Activated CD4-positive, alpha-beta memory T cell treated with anti-CD3 and anti-CD28 coated beads, Interleukin-2, amount 10 ng/mL, durations not matched to agents 7 days and 5 days (primary cell): Measurements from ENCODE around the gene SKOR2. TPM values are rescaled to one million over a fixed set of nuclear protein-coding genes. Genes with fewer than 3 reads are reported as not detected.

Experiments used
- CTCF ChIA-PET: fragments of 350-600 bp; sonication (Branson Sonifier 250); formaldehyde crosslinking; loops from one replicate; lab custom pipeline; 2021; ENCODE audit warnings: antibody characterized with exemption, inconsistent platforms; lab: Charles Lee
- POLR2A ChIA-PET: fragments of 350-600 bp; sonication (Branson Sonifier 250); formaldehyde crosslinking; loops from one replicate; lab custom pipeline; 2021; ENCODE audit warnings: antibody characterized with exemption; lab: Charles Lee
- DNase-seq: peaks from one replicate; pipeline ENCODE4 v3.0.0-alpha.2; 2020
- H3K27ac Mint-ChIP-seq: one replicate; pipeline ENCODE4 v1.8.0; 2021; ENCODE audit warnings: mild to moderate bottlenecking, mixed read lengths
- H3K27me3 Mint-ChIP-seq: one replicate; pipeline ENCODE4 v1.8.0; 2021; ENCODE audit warnings: mixed read lengths
- H3K36me3 Mint-ChIP-seq: one replicate; pipeline ENCODE4 v1.8.0; 2021; ENCODE audit warnings: low read depth, mixed read lengths
- H3K4me1 Mint-ChIP-seq: one replicate; pipeline ENCODE4 v1.8.0; 2021; ENCODE audit warnings: mixed read lengths
- H3K4me3 Mint-ChIP-seq: one replicate; pipeline ENCODE4 v1.8.0; 2021; ENCODE audit warnings: mild to moderate bottlenecking, mixed read lengths
- H3K9me3 Mint-ChIP-seq: one replicate; pipeline ENCODE4 v1.8.0; 2021; ENCODE audit warnings: mixed read lengths
- total RNA-seq, 2 experiments: library from RNA; stranded (reverse); gene quantifications; one replicate each; pipeline ENCODE4 v1.2.3, GENCODE V29; 2021

The SKOR2 gene
- total RNA-seq, 2 experiments from 2014 or later = not detected

DNA sequence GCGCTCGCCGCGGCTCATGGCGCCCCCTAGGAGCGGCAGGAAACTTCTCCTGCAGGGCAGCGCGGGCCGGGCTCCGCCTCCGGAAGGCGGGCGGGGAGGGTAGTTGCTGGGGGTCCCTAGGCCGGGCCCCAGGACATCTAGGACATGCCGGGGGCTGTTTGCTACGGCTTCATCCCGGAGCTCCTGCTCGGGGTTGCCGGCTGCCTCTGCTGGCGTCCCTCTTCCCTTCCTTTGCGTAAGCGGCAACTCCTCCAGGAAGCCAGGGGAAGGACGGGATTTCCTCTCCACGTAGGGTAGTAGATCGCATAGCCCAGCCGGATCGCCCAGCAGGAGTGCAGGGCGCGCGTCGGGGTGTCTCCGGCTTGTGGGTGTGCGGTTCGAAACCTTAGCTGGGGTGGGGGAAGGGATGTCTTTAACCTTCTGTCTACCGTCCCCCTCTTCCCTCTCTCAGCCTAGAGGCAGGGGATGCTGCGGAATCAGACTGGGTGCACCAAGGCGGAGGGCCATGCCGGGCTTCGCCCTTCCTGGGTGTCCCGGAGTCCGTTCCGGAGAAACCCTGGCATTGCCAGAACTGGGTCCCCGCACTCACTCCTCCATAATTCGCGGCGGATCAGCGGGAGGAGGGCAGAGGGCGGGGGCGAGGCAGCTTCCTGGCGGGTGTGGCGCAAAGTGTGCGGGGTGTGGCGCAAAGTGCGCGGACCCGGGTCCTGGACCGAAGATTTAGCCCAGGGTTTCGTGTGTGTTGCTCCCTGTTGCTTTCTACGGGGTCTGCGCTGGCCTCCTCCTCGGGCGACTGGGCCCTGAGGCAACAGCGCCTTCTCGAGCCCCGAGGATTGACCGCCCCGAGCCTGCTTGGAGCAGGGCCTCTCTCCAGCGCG is 12.2 kb upstream of the SKOR2 start:
- no peak overlapping the region for H3K4me3 Mint-ChIP-seq
- no peak for DNase-seq
- H3K27ac Mint-ChIP-seq = no peak overlapping the region
- no peaks in the 10 kb centered on the region for H3K36me3 Mint-ChIP-seq
- peaks cover 64% of the 10 kb centered on the region for H3K27me3 Mint-ChIP-seq
- no peaks in the 10 kb centered on the region for H3K4me1 Mint-ChIP-seq
- no peaks in the 10 kb centered on the region for H3K9me3 Mint-ChIP-seq
- CTCF ChIA-PET = no interaction called here
- POLR2A ChIA-PET = no interaction called here

DNA sequence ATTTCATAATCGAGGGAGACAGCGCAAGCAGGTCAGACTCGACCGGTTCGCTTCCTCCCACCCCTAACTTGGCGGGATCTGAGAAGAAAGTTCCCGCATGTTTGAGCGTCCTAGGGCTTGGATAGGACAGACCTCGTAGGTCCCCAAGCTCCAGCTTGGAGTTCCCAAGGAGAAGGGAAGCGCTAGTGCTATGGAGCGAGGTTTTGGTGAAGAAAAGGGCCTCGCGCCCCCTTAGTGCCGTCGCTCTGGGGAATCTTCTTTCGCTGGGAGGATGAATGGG is 11.6 kb upstream of the SKOR2 start:
- CTCF ChIA-PET = no interaction called here
- Mint-ChIP-seq H3K4me3 (no peak overlapping the region), H3K9me3 (no peaks in the 10 kb centered on the region), H3K4me1 (no peaks in the 10 kb centered on the region), H3K27ac (no peak overlapping the region), H3K27me3 (peaks cover 66% of the 10 kb centered on the region), H3K36me3 (no peaks in the 10 kb centered on the region)
- no peak for DNase-seq
- POLR2A ChIA-PET = interaction anchor here (1.2 kb wide), 1 partner anchor 13 kb away, joined by 4 read pairs; no protein-coding TSS in a partner anchor

GRCh38 chr18:47262301-47263149 is 11.1 kb upstream of the SKOR2 start:
- ChIA-PET POLR2A (interaction anchor here (1.2 kb wide), 1 partner anchor 13 kb away, joined by 4 read pairs; no protein-coding TSS in a partner anchor), CTCF (interaction anchor here (0.6 kb wide), 1 partner anchor 768 kb away, joined by 7 read pairs; no protein-coding TSS in a partner anchor)
- no peak for DNase-seq
- no peak overlapping the region for H3K27ac Mint-ChIP-seq
- H3K9me3 Mint-ChIP-seq = no peaks in the 10 kb centered on the region
- H3K36me3 Mint-ChIP-seq = no peaks in the 10 kb centered on the region
- H3K4me3 Mint-ChIP-seq = no peak overlapping the region
- H3K27me3 Mint-ChIP-seq = peaks cover 67% of the 10 kb centered on the region
- H3K4me1 Mint-ChIP-seq = no peaks in the 10 kb centered on the region

DNA sequence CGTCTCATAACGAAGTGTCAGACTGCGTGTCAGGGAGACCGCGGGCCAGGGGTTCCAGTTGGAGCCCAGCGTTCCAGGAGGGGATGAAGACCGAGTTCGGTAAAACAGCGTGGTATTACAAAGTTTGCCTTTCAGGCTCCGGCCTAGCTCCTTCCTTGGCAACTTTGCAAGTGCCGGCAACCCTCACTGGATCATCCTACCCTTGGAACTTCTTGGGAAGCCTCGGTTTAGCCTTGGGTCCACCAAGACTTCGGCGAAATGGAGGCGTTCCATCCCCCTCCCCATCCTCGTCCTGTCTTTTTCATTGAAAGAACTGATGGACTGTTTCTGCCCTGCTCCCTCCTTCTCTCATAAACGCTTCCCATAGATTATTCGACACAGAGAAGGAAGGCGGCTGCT is 10.4 kb upstream of the SKOR2 start:
- POLR2A ChIA-PET = interaction anchor here (1.2 kb wide), 1 partner anchor 12 kb away, joined by 4 read pairs; no protein-coding TSS in a partner anchor
- Mint-ChIP-seq H3K4me3 (no peak overlapping the region), H3K27ac (no peak overlapping the region), H3K9me3 (no peaks in the 10 kb centered on the region), H3K27me3 (peaks cover 72% of the 10 kb centered on the region), H3K4me1 (no peaks in the 10 kb centered on the region), H3K36me3 (no peaks in the 10 kb centered on the region)
- DNase-seq = no peak
- CTCF ChIA-PET = interaction anchor here (0.6 kb wide), 1 partner anchor 769 kb away, joined by 7 read pairs; no protein-coding TSS in a partner anchor

GRCh38 chr18:47260924-47261701 is 9.7 kb upstream of the SKOR2 start:
- Mint-ChIP-seq H3K27me3 (peaks cover 72% of the 10 kb centered on the region), H3K4me1 (no peaks in the 10 kb centered on the region), H3K36me3 (no peaks in the 10 kb centered on the region), H3K27ac (no peak overlapping the region), H3K9me3 (no peaks in the 10 kb centered on the region), H3K4me3 (no peak overlapping the region)
- ChIA-PET POLR2A (no interaction called here), CTCF (no interaction called here)
- DNase-seq = no peak

DNA sequence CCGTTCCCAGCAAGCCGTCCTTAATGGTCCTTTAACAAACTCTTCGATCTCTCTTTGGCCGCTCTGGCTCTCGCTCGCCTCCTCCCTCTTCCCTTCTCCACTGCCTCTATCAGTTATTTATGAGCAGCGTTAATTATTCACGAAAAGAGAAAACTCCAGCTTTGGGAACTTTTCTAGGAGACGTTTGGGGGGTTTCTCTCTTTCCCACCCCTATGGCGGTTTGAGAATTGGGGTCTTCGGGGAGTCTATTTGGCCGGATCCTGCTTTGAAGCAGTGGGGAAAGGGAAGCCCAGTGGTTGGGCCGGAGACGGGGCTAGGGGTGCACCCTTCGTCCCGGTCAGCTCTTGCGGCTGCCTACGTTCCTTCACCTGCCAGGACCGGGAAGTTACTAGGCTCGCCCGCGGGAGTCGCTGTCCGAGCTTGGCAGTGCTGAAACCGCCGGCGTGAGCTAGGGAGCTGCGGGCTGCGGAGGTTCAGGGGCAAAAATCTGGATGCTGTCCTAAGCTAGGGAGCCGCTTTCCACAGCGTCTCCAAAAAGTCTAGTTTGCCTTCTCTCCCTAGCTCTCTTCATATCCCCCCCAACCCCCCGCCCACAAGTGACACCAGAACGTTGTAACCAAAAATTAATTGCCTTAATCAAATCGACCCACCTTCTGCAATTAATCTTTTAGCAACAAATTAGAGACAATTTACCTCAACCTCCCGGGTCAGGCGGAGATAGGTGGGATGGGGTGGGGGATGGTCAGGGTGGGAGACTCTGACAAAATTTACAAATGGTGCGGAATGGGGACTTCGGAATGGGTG is 8.9 kb upstream of the SKOR2 start:
- DNase-seq = peak; percentile 38
- Mint-ChIP-seq H3K27ac (no peak overlapping the region), H3K4me1 (no peaks in the 10 kb centered on the region), H3K9me3 (no peaks in the 10 kb centered on the region), H3K36me3 (no peaks in the 10 kb centered on the region), H3K27me3 (peaks cover 73% of the 10 kb centered on the region), H3K4me3 (no peak overlapping the region)
- POLR2A ChIA-PET = no interaction called here
- CTCF ChIA-PET = no interaction called here

DNA sequence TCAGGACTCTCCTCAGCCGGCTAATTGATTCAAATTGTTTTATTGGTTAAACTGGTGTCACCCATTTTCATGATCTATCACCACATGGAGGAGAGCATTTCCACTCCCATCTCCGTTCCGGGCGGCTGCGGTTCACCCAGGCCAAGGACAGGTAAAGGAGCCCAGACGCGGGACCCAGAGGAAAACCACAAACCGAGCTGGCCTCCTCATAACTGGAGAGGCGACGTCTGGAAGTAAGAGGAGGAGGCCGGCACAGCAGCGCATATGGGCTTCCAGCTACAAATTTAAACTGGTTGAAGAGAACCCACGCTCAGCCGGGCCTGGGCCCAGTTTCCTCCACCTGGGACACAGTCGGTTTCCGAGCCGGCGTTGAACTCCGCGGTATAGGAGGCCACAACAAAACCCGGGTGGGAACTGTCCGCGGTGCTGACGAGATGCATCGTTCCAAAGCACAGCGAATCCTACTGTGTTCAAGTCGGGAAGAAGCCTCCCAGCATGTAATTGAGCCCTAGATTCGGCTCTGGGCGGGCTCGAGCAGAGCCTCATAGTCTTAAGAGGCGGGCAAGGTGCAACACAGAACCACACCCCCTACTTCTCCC is 3.0 kb upstream of the SKOR2 start:
- no peaks in the 10 kb centered on the region for H3K9me3 Mint-ChIP-seq
- DNase-seq = peak; percentile 46
- H3K27me3 Mint-ChIP-seq = peaks cover 75% of the 10 kb centered on the region
- CTCF ChIA-PET = no interaction called here
- H3K36me3 Mint-ChIP-seq = peaks cover 4% of the 10 kb centered on the region
- no peak overlapping the region for H3K4me3 Mint-ChIP-seq
- POLR2A ChIA-PET = no interaction called here
- no peak overlapping the region for H3K27ac Mint-ChIP-seq
- peaks cover 3% of the 10 kb centered on the region for H3K4me1 Mint-ChIP-seq

DNA sequence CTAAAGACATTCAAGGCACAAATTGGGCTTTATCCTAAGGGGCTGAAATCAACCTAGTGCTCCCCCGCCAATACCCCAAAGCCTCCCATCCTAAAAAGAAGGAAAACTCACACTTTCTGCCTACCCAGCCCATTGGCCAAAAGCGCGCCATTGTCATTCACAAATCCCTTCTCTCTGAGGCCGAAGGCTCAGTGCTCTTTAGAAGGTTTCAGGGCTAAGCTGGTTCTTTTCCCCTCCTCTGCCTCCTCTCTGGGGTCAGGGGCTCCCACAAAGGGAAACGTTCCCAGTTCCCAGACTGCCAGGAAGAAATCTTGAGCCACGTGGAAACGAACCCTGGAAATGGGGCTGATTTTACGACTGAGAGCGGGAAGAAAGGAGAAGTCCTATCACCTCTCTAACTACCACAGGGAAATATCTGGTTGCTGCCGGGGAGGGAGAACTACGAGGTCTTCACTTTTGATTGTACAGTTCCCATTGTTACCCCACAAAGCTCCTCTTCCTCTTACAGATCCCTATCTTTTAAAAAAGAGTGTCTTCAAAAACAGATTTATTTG is 1.7 kb upstream of the SKOR2 start:
- Mint-ChIP-seq H3K9me3 (peaks cover 3% of the 10 kb centered on the region), H3K27ac (no peak overlapping the region), H3K36me3 (peaks cover 8% of the 10 kb centered on the region), H3K4me1 (peaks cover 3% of the 10 kb centered on the region), H3K4me3 (no peak overlapping the region), H3K27me3 (peaks cover 80% of the 10 kb centered on the region)
- ChIA-PET POLR2A (no interaction called here), CTCF (no interaction called here)
- DNase-seq = no peak

DNA sequence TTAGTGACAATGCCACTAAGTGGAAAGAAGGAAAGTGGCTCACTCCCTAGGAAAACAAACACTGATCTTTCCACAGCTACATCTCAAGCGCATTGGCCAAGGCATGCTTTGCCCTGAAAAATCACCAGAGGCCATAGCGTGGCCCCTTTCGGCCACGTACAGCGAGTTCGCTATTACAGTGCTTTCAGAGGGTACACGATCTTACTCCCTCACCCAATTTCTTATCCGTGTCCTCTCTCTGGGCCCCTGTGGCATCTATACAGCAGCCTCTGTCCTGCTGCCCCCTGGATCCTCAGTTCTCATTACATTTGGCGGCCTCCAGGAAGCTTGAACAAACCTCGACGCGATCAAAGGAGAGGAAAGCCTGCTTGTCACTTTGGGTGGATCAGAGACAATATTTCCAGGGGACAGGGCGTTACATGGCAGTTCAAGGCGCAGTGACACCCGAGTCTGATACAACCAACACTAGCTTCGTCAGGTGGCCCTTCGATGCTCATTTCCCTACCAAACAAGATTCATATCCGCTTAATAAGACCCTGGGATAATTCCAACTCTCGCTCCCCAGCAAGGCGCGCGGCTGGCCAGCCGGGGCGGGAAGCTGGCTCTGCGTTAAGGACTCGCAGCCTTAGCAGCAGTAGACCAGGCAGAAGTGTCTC is 941 bp downstream of the SKOR2 start:
- CTCF ChIA-PET = interaction anchor here (1.0 to 1.5 kb wide), 2 partner anchors 15 to 498 kb away, joined by 3 to 4 read pairs; no protein-coding TSS in a partner anchor
- H3K4me3 Mint-ChIP-seq = no peak overlapping the region
- peaks cover 3% of the 10 kb centered on the region for H3K9me3 Mint-ChIP-seq
- H3K4me1 Mint-ChIP-seq = peaks cover 3% of the 10 kb centered on the region
- no peak for DNase-seq
- peaks cover 14% of the 10 kb centered on the region for H3K36me3 Mint-ChIP-seq
- H3K27ac Mint-ChIP-seq = no peak overlapping the region
- peaks cover 75% of the 10 kb centered on the region for H3K27me3 Mint-ChIP-seq
- POLR2A ChIA-PET = interaction anchor here (1.3 kb wide), 1 partner anchor 12 kb away, joined by 4 read pairs; no protein-coding TSS in a partner anchor

GRCh38 chr18:47249314-47249981 is 2.0 kb downstream of the SKOR2 start:
- Mint-ChIP-seq H3K27me3 (peaks cover 78% of the 10 kb centered on the region), H3K27ac (no peak overlapping the region), H3K4me1 (peaks cover 3% of the 10 kb centered on the region), H3K9me3 (peaks cover 3% of the 10 kb centered on the region), H3K4me3 (no peak overlapping the region), H3K36me3 (peaks cover 14% of the 10 kb centered on the region)
- no peak for DNase-seq
- ChIA-PET CTCF (interaction anchor here (1.0 to 1.5 kb wide), 2 partner anchors 14 to 499 kb away, joined by 3 to 4 read pairs; no protein-coding TSS in a partner anchor), POLR2A (interaction anchor here (1.3 kb wide), 1 partner anchor 13 kb away, joined by 4 read pairs; no protein-coding TSS in a partner anchor)
